Effector memory CD4-positive, alpha-beta T cell (primary cell): ENCODE results near the gene HSPA9.

Experiments
- DNase-seq, 3 donors: peaks; one replicate each; pipeline ENCODE4 v3.0.0-alpha.2; 2020
- H3K27ac ChIP-seq: 2 replicates; pipeline ENCODE4 v1.7.0; 2013; ENCODE audit warnings: mild to moderate bottlenecking, low read length, moderate library complexity; ENCODE audit not compliant: insufficient read depth, poor library complexity, severe bottlenecking
- H3K27me3 ChIP-seq: replicated peaks from 2 replicates; pipeline ENCODE4 v1.7.0; 2013; ENCODE audit warnings: mild to moderate bottlenecking, low read length; ENCODE audit not compliant: insufficient read depth, control insufficient read depth, poor library complexity, severe bottlenecking
- H3K36me3 ChIP-seq: 2 replicates; pipeline ENCODE4 v1.7.0; 2013; ENCODE audit warnings: mild to moderate bottlenecking, low read length, moderate library complexity; ENCODE audit not compliant: control insufficient read depth, insufficient read depth
- H3K4me1 ChIP-seq: 2 replicates; pipeline ENCODE4 v1.7.0; 2013; ENCODE audit warnings: low read length, mild to moderate bottlenecking; ENCODE audit not compliant: control insufficient read depth, insufficient read depth, poor library complexity, severe bottlenecking
- H3K4me3 ChIP-seq: 2 replicates; pipeline ENCODE4 v1.7.0; 2013; ENCODE audit warnings: low read length, low read depth, mild to moderate bottlenecking; ENCODE audit not compliant: insufficient read depth, poor library complexity, severe bottlenecking
- H3K9me3 ChIP-seq: 2 replicates; pipeline ENCODE4 v1.7.0; 2013; ENCODE audit warnings: mild to moderate bottlenecking, low read length, moderate library complexity; ENCODE audit not compliant: control insufficient read depth
- total RNA-seq, 3 donors: gene quantifications; one replicate each; lab custom pipeline; 2026; lab: John Stamatoyannopoulos, UW

Gene HSPA9
- total RNA-seq, result 370 to 433 (median 403) reads per million in 3 donors

DNA sequence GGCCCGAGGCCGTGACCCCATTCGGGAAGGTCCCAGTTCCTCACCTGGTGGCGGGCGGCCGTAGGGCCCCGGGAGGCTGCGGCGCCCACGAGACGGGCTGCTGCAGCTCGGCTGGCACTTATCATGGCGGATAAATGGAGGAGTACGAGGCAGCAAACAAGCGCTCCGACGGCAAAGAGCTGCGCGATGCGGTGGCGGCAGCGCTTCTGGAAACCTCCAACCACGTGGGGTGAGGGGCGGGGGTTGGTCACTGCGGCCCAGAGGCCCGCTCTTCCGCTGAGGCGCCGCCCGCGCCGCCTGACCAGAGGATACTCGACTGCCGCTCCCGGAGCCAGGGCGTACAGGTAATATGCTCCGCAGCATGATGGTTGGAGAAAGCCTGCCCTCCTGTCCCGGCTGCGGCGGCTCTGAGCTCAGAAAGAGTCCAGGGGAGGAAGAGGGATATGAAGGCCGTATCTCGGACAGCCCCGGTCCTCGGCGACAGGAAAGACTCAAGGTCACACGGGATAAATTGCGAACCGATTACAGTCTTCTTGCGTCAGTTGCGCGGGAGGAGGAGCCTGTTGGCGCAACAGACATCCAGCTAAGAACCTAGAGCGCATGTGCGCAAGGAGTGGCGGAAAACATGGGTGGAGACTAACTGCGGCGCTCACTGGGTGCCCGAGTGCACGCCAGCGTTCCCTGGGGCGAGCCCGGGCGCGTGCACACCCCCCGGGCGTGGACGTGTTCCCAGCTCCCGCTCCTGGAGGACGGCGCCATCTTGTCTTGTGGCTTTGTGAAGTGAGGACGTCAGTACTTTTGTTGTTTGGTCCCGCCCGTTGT lies at the start of gene HSPA9:
HSPA9 (minus strand) TSS at position 208 of the 822 bp plus-strand sequence; CDS start at position 125, 83 bp downstream.
- H3K36me3 ChIP-seq, result peaks cover 24% of the 10 kb centered on the region
- peak within 1 kb of the TSS; percentile 95 for H3K4me3 ChIP-seq
- H3K9me3 ChIP-seq, result no peaks in the 10 kb centered on the region
- peaks cover 12% of the 10 kb centered on the region for H3K4me1 ChIP-seq
- peak; percentile 93 to 97 (median 94) for DNase-seq
- H3K27me3 ChIP-seq, result no peaks in the 10 kb centered on the region
- peak within 1 kb of the TSS; percentile 99 for H3K27ac ChIP-seq

DNA sequence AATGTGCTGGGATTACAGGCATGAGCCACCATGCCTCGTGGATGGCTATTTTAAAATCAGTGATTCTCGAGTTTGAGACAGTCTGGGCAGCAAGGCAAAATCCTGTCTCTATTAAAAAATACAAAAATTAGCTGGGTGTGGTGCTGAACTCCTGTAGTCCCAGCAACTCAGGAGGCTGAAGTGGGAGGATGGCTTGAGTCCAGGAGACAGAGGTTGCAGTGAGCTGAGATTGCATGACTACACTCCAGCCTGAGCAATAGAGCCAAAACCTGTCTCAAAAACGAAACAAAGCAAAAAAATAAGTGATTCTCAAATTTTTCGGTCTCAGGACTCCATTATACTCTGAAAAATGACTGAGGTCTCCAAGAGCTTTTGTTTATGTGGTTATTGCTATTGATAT lies 47.9 kb upstream of the HSPA9 start:
- Histone ChIP-seq H3K27ac (no peak overlapping the region), H3K36me3 (no peaks in the 10 kb centered on the region), H3K4me3 (no peak overlapping the region), H3K4me1 (no peaks in the 10 kb centered on the region), H3K27me3 (no peaks in the 10 kb centered on the region), H3K9me3 (no peaks in the 10 kb centered on the region)
- DNase-seq, result no peak

DNA sequence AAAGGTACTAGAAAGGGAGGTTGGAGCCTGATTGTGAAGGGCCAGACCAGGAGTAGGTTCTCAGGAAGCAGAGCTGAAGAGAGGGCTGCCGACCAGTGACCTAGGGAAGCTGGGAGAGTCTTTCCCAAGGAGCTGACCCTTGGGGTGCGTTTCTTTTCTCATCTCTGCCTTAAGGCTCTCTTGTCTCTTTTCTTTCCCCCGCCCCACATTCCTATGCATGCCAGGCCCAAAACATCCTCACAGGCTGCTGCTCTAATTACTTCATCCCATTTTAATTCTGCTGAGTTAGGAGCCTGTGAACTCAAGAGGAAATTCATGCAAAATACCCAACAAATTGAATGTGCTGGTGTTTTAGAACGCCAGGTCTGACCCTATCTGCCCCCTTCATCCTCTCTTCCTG lies 46.9 kb upstream of the HSPA9 start:
- Histone ChIP-seq H3K36me3 (no peaks in the 10 kb centered on the region), H3K9me3 (no peaks in the 10 kb centered on the region), H3K4me3 (no peak overlapping the region), H3K27ac (no peak overlapping the region), H3K27me3 (no peaks in the 10 kb centered on the region), H3K4me1 (no peaks in the 10 kb centered on the region)
- no peak for DNase-seq

DNA sequence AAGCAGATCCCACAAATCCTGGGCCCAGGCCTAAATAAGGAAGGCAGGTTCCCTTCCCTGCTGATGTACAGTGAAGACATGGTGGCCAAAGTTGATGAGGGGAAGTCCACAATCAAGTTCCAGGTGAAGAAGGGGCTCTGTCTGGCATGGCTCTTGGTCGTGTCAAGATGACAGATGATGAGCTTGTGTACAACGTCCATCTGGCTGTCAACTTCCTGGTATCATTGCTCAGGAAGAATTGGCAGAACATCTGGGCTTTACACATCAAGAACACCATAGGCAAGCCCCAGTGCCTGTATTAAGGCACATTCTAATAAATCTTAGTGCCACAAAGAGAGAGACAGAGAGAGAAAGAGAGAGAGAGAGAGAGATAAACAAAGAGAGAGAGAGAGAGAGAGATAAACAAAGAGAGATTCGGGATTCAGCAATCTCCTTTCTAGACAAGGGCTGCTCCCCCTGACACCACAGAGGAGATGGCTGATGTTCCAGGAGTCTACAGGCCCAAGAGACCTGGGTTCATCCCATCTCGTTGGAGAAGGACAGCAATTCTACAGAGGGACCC lies 45.5 kb upstream of the HSPA9 start:
- Histone ChIP-seq H3K27me3 (no peaks in the 10 kb centered on the region), H3K9me3 (no peaks in the 10 kb centered on the region), H3K27ac (no peak overlapping the region), H3K36me3 (no peaks in the 10 kb centered on the region), H3K4me3 (no peak overlapping the region), H3K4me1 (no peaks in the 10 kb centered on the region)
- DNase-seq, result no peak

DNA sequence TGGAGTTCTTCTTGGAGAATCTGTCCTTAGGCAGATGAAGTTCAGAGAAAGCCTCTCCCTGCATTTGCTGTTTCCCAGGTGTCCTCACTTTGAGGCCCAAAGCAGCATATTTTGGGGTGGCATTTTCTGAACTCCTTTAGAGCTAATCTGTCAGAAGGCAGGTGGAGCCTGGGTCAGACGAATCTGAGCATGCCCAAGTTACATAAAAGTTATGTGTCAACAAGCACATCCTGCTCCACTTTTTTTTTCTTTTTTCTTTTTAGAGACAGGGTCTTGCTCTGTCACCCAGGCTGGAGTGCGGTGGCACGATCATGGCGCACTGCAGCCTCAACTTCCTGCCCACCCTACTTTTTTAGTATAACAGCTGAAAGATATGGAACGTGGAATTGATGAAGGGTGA lies 41.3 kb upstream of the HSPA9 start:
- H3K4me3 ChIP-seq, result no peak overlapping the region
- DNase-seq, result no peak
- H3K36me3 ChIP-seq, result no peaks in the 10 kb centered on the region
- H3K27me3 ChIP-seq, result peaks cover under 1% of the 10 kb centered on the region
- peaks cover under 1% of the 10 kb centered on the region for H3K4me1 ChIP-seq
- H3K9me3 ChIP-seq, result no peaks in the 10 kb centered on the region
- no peak overlapping the region for H3K27ac ChIP-seq

DNA sequence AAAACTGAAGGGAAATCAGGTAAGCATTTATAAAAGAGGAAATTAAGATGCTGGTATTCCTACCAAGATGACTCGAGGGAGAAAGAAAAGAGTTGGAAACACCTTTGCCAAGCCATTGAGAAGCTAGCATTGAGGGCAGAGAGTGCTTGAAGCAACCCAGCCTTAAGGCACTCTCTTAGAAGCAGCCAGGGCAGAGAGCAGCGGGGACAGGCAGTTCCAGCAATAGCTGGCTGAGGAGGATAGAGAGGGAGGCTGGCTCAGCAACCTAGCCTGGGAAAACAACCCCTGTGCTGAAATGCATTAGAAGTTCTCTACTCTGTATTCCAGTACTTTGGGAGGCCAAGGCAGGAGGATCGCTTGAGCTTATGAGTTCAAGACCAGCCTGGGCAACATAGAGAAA lies 40.3 kb upstream of the HSPA9 start:
- DNase-seq, result no peak
- H3K4me3 ChIP-seq, result no peak overlapping the region

DNA sequence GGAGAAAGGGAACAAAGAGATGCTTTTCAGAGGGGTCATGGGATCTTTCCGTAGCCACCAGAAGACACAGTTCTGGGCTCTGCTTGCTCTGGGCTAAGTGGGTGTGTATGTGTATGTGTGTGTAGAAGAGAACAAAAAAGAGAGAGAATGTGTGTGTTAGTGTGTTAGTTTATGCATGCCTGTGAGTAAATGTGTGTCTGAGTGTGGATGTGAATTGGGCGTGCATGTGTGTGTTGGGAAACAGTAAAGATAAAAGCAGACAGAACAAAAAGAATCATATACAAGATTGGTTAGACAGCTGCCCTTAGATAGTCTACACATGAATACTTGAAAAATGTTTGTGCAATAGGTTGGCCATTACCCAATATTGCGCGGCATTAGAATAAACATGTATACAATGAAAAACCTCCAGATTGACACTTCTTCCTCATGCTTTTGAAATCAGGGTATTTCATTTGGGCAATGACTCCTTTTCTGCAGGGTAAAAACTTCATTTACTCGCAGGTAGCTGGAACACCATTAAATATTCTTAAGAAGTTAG lies 36.5 kb upstream of the HSPA9 start:
- H3K9me3 ChIP-seq, result no peaks in the 10 kb centered on the region
- no peak for DNase-seq

More for the DNA sequence above, 40.3 kb upstream of the HSPA9 start:
- Histone ChIP-seq H3K4me1 (peaks cover 9% of the 10 kb centered on the region), H3K27me3 (peaks cover 3% of the 10 kb centered on the region), H3K27ac (no peak overlapping the region), H3K9me3 (no peaks in the 10 kb centered on the region), H3K36me3 (no peaks in the 10 kb centered on the region)

DNA sequence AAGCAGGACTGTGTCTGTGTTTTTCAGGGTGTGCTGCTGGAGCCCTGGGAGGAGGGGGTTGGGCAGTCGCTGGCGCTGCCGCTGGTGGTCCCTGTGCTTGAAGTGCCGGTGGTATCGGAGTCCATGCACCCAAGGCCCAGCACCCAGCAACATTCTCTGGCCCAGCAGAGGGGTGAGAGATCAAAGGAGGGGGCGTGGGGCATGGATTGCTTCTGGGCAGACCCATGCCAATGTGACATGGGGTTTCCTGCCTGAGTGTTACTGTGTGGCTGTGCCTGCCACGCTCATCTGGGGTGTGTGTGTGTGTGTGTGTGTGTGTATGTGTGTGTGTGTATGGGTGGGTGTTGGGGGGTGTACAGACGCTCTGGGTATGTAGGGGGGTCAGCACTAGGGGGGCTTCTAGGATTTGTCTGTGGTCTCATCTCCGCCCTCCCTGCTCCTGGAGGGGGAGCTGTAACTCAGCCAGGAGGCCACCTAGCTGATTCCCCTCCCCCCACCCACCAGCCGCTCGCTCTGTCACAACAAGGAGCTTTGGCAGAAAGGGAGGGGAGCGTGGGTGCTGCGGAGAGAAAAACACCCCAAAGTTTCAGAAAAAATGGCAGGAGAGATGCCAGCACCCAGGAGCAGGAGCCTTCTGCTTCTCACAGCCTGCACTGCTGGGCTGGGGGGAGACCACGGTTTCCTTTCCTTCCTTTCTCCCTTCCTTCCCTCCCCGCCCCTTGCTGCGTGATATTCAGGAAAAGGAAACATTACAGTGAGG lies 35.9 kb upstream of the HSPA9 start:
- Histone ChIP-seq H3K27ac (no peak overlapping the region), H3K9me3 (no peaks in the 10 kb centered on the region), H3K27me3 (peaks cover 3% of the 10 kb centered on the region), H3K36me3 (no peaks in the 10 kb centered on the region), H3K4me3 (no peak overlapping the region), H3K4me1 (peaks cover 9% of the 10 kb centered on the region)
- DNase-seq, result no peak

More for the DNA sequence above, 36.5 kb upstream of the HSPA9 start:
- Histone ChIP-seq H3K4me3 (no peak overlapping the region), H3K4me1 (peaks cover 9% of the 10 kb centered on the region), H3K36me3 (no peaks in the 10 kb centered on the region), H3K27ac (no peak overlapping the region), H3K27me3 (peaks cover 3% of the 10 kb centered on the region)

DNA sequence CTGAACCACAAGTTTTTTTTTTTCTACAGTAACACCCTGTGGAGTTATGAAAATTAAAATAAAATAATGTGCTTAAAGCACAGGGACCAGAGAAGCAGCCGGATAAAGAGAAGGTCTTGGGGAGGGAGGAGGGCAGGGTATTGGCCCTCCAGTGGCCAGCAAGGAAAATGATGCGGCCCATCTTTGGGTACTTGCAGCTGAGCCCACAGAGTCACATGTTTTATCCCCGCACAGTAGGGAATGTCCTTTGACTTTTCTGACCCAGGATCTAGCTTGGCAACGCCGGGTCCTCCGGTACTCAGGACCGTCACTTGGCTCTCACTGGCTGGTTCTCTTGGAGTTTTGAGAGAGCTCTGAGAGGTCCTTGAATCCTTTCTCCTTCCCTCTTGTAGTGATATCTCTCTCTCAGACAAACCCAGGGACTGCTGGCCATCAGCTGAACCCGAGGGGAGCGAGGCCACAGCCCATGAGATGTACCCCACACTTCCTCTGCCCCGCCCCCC lies 35.3 kb upstream of the HSPA9 start:
- no peaks in the 10 kb centered on the region for H3K9me3 ChIP-seq
- peaks cover 3% of the 10 kb centered on the region for H3K27me3 ChIP-seq
- H3K27ac ChIP-seq, result no peak overlapping the region
- no peak overlapping the region for H3K4me3 ChIP-seq
- no peaks in the 10 kb centered on the region for H3K36me3 ChIP-seq
- DNase-seq, result no peak
- H3K4me1 ChIP-seq, result peaks cover 9% of the 10 kb centered on the region
